IMR-90 (cell line): ENCODE results near the gene KCNE4. TPM values are rescaled to one million over a fixed set of nuclear protein-coding genes. Genes with fewer than 3 reads are reported as not detected.

Source experiments
- ATAC-seq: fragments of 200-7000 bp; cut with Tn5 transposase; 2 replicates; pipeline ENCODE4 v1.9.1; 2020; ENCODE audit warnings: low read depth, mild to moderate bottlenecking, moderate library complexity
- BruUV-seq: library from RNA; stranded (reverse); fragments of 400-500 nt; replicated peaks from 2 replicates; lab custom pipeline; 2021; lab: Mats Ljungman, UMichigan
- CTCF ChIA-PET: fragments of 300-600 bp; formaldehyde crosslinking; extraction: SDS; loops from one replicate; lab custom pipeline; 2021; ENCODE audit warnings: antibody characterized with exemption; lab: Yijun Ruan, JAX
- POLR2A ChIA-PET: fragments of 300-600 bp; sonication (Branson Sonifier 250); formaldehyde crosslinking; loops from one replicate; lab custom pipeline; 2022; ENCODE audit warnings: antibody characterized with exemption; ENCODE audit not compliant: unreplicated experiment; lab: Charles Lee
- DNase-seq: peaks from one replicate; pipeline ENCODE4 v3.0.0; 2013
- H2AFZ ChIP-seq: replicated peaks from 2 replicates; pipeline ENCODE3; 2013; ENCODE audit warnings: low read length, mild to moderate bottlenecking; ENCODE audit not compliant: poor library complexity
- H2AK5ac ChIP-seq: 2 replicates; pipeline ENCODE4 v1.6.1; 2013; ENCODE audit warnings: low read depth, low read length, inconsistent platforms
- H2AK9ac ChIP-seq: replicated peaks from 2 replicates; pipeline ENCODE3; 2013; ENCODE audit warnings: mild to moderate bottlenecking, low read depth, low read length, moderate library complexity; ENCODE audit not compliant: poor library complexity
- H2BK120ac ChIP-seq: 2 replicates; pipeline ENCODE4 v1.6.1; 2013; ENCODE audit warnings: low read depth, low read length, inconsistent platforms
- H2BK15ac ChIP-seq: 3 replicates; pipeline ENCODE4 v1.6.1; 2013; ENCODE audit warnings: low read depth, low read length, inconsistent platforms
- H2BK20ac ChIP-seq: 2 replicates; pipeline ENCODE4 v1.6.1; 2013; ENCODE audit warnings: low read depth, mild to moderate bottlenecking, inconsistent platforms, low read length, moderate library complexity
- H2BK5ac ChIP-seq: 2 replicates; pipeline ENCODE4 v1.6.1; 2013; ENCODE audit warnings: mild to moderate bottlenecking, low read depth, low read length, inconsistent platforms; ENCODE audit not compliant: poor library complexity, severe bottlenecking
- H3K14ac ChIP-seq: replicated peaks from 2 replicates; pipeline ENCODE4 v1.6.1; 2013; ENCODE audit warnings: low read depth, low read length, inconsistent platforms
- H3K18ac ChIP-seq: 2 replicates; pipeline ENCODE4 v1.6.1; 2013; ENCODE audit warnings: low read depth, low read length, control low read depth
- H3K23ac ChIP-seq: 2 replicates; pipeline ENCODE4 v1.6.1; 2013; ENCODE audit warnings: low read depth, low read length, inconsistent platforms
- H3K27ac ChIP-seq: 2 replicates; pipeline ENCODE4 v1.5.1; 2013; ENCODE audit warnings: mild to moderate bottlenecking, control low read depth, low read length; ENCODE audit not compliant: insufficient read depth
- H3K27me3 ChIP-seq: 2 replicates; pipeline ENCODE4 v1.6.1; 2013; ENCODE audit warnings: low read length; ENCODE audit not compliant: control insufficient read depth, insufficient read depth
- H3K36me3 ChIP-seq: 2 replicates; pipeline ENCODE4 v1.6.1; 2013; ENCODE audit warnings: low read length, mixed read lengths; ENCODE audit not compliant: control insufficient read depth, insufficient read depth
- H3K4ac ChIP-seq: 2 replicates; pipeline ENCODE4 v1.6.1; 2013; ENCODE audit warnings: low read depth, low read length, inconsistent platforms
- H3K4me1 ChIP-seq: 2 replicates; pipeline ENCODE4 v1.6.1; 2013; ENCODE audit warnings: low read length, mixed read lengths; ENCODE audit not compliant: control insufficient read depth, insufficient read depth
- H3K4me2 ChIP-seq: 2 replicates; pipeline ENCODE4 v1.6.1; 2013; ENCODE audit warnings: low read depth, mild to moderate bottlenecking, control low read depth, low read length, moderate library complexity
- H3K4me3 ChIP-seq: 2 replicates; pipeline ENCODE4 v1.5.1; 2013; ENCODE audit warnings: low read depth, mild to moderate bottlenecking, control low read depth, low read length, moderate library complexity; ENCODE audit not compliant: insufficient read depth
- H3K56ac ChIP-seq: 2 replicates; pipeline ENCODE4 v1.6.1; 2013; ENCODE audit warnings: low read length, inconsistent platforms; ENCODE audit not compliant: insufficient read depth; ENCODE audit errors: extremely low read depth
- H3K79me1 ChIP-seq, 2 experiments: 2 replicates each; pipeline ENCODE4 v1.6.1; 2013; ENCODE audit warnings: low read length in 2 of 2, inconsistent platforms in 1 of 2, low read depth in 1 of 2
- H3K9ac ChIP-seq: 2 replicates; pipeline ENCODE4 v1.6.1; 2013; ENCODE audit warnings: low read depth, low read length, control low read depth
- H3K9me1 ChIP-seq: 2 replicates; pipeline ENCODE4 v1.6.1; 2013; ENCODE audit warnings: low read length, inconsistent platforms; ENCODE audit not compliant: insufficient read depth
- H3K9me3 ChIP-seq: 2 replicates; pipeline ENCODE4 v1.6.1; 2013; ENCODE audit warnings: low read length; ENCODE audit not compliant: control insufficient read depth, insufficient read depth
- H4K20me1 ChIP-seq: 2 replicates; pipeline ENCODE4 v1.6.1; 2013; ENCODE audit warnings: low read length, inconsistent platforms; ENCODE audit not compliant: insufficient read depth
- H4K5ac ChIP-seq: 2 replicates; pipeline ENCODE4 v1.6.1; 2013; ENCODE audit warnings: mild to moderate bottlenecking, low read depth, low read length, control low read depth
- H4K8ac ChIP-seq, 2 experiments: 2 replicates each; pipeline ENCODE4 v1.6.1; 2013; ENCODE audit warnings: low read depth in 2 of 2, low read length in 2 of 2, control low read depth in 1 of 2, inconsistent platforms in 1 of 2
- H4K91ac ChIP-seq: 2 replicates; pipeline ENCODE4 v1.6.1; 2013; ENCODE audit warnings: low read depth, low read length, inconsistent platforms; ENCODE audit not compliant: insufficient read depth
- CHD1 ChIP-seq: IDR thresholded peaks from 2 replicates; pipeline ENCODE4 v1.6.1; 2012; ENCODE audit warnings: low read depth, low read length, improper control_type of control experiment
- CTCF ChIP-seq: conservative IDR thresholded peaks from 2 replicates; pipeline ENCODE4 v1.5.1; 2012; ENCODE audit warnings: mild to moderate bottlenecking, low read depth, low read length, improper control_type of control experiment
- MAFK ChIP-seq: IDR thresholded peaks from 2 replicates; pipeline ENCODE4 v1.6.1; 2012; ENCODE audit warnings: low read depth, low read length, improper control_type of control experiment
- NFE2L2 ChIP-seq: fragments of 150-350 bp; IDR thresholded peaks from 2 replicates; pipeline ENCODE4 v1.6.1; 2016; ENCODE audit warnings: low read depth, mild to moderate bottlenecking, low read length
- RFX5 ChIP-seq: IDR thresholded peaks from 2 replicates; pipeline ENCODE4 v1.8.0; 2012; ENCODE audit warnings: low read depth, mild to moderate bottlenecking, low read length, moderate library complexity
- SMC3 ChIP-seq: fragments of 150-350 bp; IDR thresholded peaks from 2 replicates; pipeline ENCODE4 v1.6.1; 2016; ENCODE audit warnings: low read depth, mild to moderate bottlenecking, antibody characterized with exemption, low read length, moderate library complexity
- WGBS, 2 experiments: methylation state at CpG; one replicate each; pipeline versions ENCODE4 v1.1.5 to v1.1.7; 2013; ENCODE audit warnings: missing lambda C conversion rate in 2 of 2; ENCODE audit not compliant: insufficient read length in 1 of 2; ENCODE audit errors: extremely low coverage in 2 of 2; 5-methylcytosine and 5-hydroxymethylcytosine counted together
- dilution Hi-C: fragments of 300-500 bp; cut with HindIII; formaldehyde crosslinking; loops from one replicate; pipeline ENCODE4 v1.14.3; 2018; ENCODE audit warnings: low sequenced_read_pairs; ENCODE audit not compliant: unreplicated experiment
- in situ Hi-C: fragments of 300-500 bp; cut with MboI; formaldehyde crosslinking; loops from 3 replicates; pipeline ENCODE4 v1.14.3; 2019; ENCODE audit warnings: low sequenced_read_pairs, inconsistent platforms, mixed read lengths
- intact Hi-C: fragments of 100-400 bp; cut with micrococcal nuclease; formaldehyde crosslinking; loops from 2 replicates; pipeline ENCODE4 v1.10.0; 2022
- polyA plus RNA-seq, 3 experiments: library from polyadenylated mRNA; depleted of rRNA; stranded (reverse); fragments of >200 nt; gene quantifications; 2 replicates each; pipeline ENCODE4 v1.2.3, GENCODE V29; 2012; ENCODE audit warnings: low replicate concordance in 1 of 3
- total RNA-seq: library from RNA; depleted of rRNA; stranded (reverse); fragments of >200 nt; gene quantifications from 2 replicates; pipeline ENCODE4 v1.2.3, GENCODE V29; 2012

KCNE4 gene
- total and polyA plus RNA-seq, 2 of the 4 experiments (the other 2 are of a cell fraction): 6.6 to 6.8 TPM

- Histone ChIP-seq H3K14ac (0 out of 2 replicates have a peak overlapping the region, but pooled peaks have one; percentile 21), H2BK20ac (no peak overlapping the region), H3K18ac (no peak overlapping the region), H4K91ac (no peak overlapping the region), H3K23ac (no peak overlapping the region), H3K27ac (no peak overlapping the region), H4K20me1 (no peaks in the 10 kb centered on the region), H2AK5ac (no peak overlapping the region), H3K4me1 (peaks cover 4% of the 10 kb centered on the region; the same call in 1 of the 2 replicates), H3K36me3 (no peaks in the 10 kb centered on the region), H2AK9ac (no peak overlapping the region), H3K9me1 (no peaks in the 10 kb centered on the region), H4K5ac (no peak overlapping the region), H3K56ac (no peak overlapping the region), H3K79me1 (no peaks in the 10 kb centered on the region), H4K8ac (no peak overlapping the region), H3K4me3 (no peak overlapping the region), H2BK5ac (no peak overlapping the region), H2BK120ac (no peak overlapping the region), H3K4ac (no peak overlapping the region), H3K9ac (no peak overlapping the region), H2BK15ac (no peak overlapping the region), H3K4me2 (no peak overlapping the region), H3K9me3 (no peaks in the 10 kb centered on the region), H2AFZ (peak overlapping the region; percentile 61), H3K27me3 (no peaks in the 10 kb centered on the region)
- no TSS peak for BruUV-seq
- TF ChIP-seq CTCF (no peak), MAFK (no peak), SMC3 (no peak), CHD1 (no peak), RFX5 (no peak), NFE2L2 (no peak)
- DNase-seq: no peak
- in situ Hi-C loops (no loop called here), dilution Hi-C loops (no loop called here), intact Hi-C loops (no loop called here)
- CTCF ChIA-PET: interaction anchor here (0.6 kb wide), 1 partner anchor 54 kb away, joined by 3 read pairs; no protein-coding TSS in a partner anchor
- POLR2A ChIA-PET: no interaction called here
- 33% methylated on average over 1 of the region's 1 CpG; no CpG with 5 or more reads in 1 of the 2 experiments for WGBS, 2 experiments
- no peak for ATAC-seq
These were observed 38.7 kb downstream of the KCNE4 start for GRCh38 chr2:223090540-223091235.
